ENCODE data around the gene FOSB. TPM values are rescaled to one million over a fixed set of nuclear protein-coding genes. Genes with fewer than 3 reads are reported as not detected.
A peak's percentile ranks its signal among the peaks of the same experiment; 100 is the strongest.

FOSB gene
- total RNA-seq, 1 donor from 2014 or later, result 0.26 TPM

DNA sequence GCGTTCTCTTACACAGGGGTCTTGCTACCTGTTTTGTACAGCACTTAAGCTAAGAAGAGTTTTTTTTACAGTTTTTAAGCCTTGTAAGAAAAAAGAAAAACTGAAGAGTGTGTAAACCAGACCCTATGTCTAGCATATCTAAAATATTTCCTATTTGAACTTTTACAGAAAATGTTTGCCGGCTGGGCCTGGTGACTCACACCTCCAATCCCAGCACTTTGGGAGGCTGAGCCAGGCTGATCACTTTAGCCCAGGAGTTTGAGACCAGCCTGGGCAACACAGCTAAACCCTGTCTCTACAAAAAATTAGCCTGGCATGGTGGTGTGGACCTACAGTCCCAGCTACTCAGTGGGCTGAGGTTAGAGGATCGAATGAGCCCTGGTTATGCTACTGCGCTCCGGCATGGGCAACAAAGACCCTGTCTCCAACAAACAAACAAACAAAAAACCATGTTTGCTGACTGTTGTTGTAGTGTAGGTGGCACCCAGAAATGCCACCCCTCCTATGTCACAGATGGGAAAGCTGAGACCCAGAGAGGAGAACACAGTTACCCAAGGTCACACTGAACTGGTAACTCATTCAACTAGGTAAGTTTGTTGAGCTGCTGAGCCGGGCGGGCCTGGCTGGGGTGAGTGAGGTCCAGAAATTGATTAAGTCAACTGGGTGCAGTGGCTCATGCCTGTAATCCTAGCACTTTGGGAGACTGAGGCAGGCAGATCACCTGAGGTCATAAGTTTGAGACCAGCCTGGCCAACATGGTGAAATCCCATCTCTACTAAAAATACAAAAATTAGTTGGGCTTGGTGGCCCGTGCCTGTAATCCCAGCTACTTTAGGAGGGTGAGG lies 37.6 kb downstream of the FOSB start:
- Mint-ChIP-seq H3K4me1 (peaks cover 16% of the 10 kb centered on the region), H3K36me3 (ENCODE audit: low read depth) (no peaks in the 10 kb centered on the region), H3K27me3 (ENCODE audit: low read depth) (peaks cover 33% of the 10 kb centered on the region), H3K4me3 (peak overlapping the region; percentile 77), H3K9me3 (no peaks in the 10 kb centered on the region), H3K27ac (ENCODE audit: unreplicated experiment) (no peak overlapping the region)
- no peak for DNase-seq (ENCODE audit: low read depth, low spot score)
- TF ChIP-seq, protein P1, sequence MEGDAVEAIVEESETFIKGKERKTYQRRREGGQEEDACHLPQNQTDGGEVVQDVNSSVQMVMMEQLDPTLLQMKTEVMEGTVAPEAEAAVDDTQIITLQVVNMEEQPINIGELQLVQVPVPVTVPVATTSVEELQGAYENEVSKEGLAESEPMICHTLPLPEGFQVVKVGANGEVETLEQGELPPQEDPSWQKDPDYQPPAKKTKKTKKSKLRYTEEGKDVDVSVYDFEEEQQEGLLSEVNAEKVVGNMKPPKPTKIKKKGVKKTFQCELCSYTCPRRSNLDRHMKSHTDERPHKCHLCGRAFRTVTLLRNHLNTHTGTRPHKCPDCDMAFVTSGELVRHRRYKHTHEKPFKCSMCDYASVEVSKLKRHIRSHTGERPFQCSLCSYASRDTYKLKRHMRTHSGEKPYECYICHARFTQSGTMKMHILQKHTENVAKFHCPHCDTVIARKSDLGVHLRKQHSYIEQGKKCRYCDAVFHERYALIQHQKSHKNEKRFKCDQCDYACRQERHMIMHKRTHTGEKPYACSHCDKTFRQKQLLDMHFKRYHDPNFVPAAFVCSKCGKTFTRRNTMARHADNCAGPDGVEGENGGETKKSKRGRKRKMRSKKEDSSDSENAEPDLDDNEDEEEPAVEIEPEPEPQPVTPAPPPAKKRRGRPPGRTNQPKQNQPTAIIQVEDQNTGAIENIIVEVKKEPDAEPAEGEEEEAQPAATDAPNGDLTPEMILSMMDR (conservative IDR thresholded peaks at IDR 0.05), result no peak

DNA sequence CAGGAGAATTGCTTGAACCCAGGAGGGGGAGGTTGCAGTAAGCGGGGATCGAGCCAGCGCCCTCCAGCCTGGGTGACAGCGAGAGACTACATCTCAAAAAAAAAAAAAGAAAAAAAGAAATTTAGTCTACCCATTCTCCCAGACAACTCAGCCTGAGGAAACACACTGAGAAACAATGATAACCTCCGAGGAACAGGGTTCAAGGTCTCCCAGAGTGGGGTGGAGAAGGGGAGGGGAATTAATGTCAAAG lies 38.1 kb downstream of the FOSB start:
- H3K27me3 Mint-ChIP-seq (ENCODE audit: low read depth), result peaks cover 27% of the 10 kb centered on the region
- peak overlapping the region; percentile 77 for H3K4me3 Mint-ChIP-seq
- peaks cover 16% of the 10 kb centered on the region for H3K4me1 Mint-ChIP-seq
- no peaks in the 10 kb centered on the region for H3K36me3 Mint-ChIP-seq (ENCODE audit: low read depth)
- TF ChIP-seq, protein P1 (conservative IDR thresholded peaks at IDR 0.05), result no peak
- H3K27ac Mint-ChIP-seq (ENCODE audit: unreplicated experiment), result no peak overlapping the region
- DNase-seq (ENCODE audit: low read depth, low spot score), result no peak
- no peaks in the 10 kb centered on the region for H3K9me3 Mint-ChIP-seq

DNA sequence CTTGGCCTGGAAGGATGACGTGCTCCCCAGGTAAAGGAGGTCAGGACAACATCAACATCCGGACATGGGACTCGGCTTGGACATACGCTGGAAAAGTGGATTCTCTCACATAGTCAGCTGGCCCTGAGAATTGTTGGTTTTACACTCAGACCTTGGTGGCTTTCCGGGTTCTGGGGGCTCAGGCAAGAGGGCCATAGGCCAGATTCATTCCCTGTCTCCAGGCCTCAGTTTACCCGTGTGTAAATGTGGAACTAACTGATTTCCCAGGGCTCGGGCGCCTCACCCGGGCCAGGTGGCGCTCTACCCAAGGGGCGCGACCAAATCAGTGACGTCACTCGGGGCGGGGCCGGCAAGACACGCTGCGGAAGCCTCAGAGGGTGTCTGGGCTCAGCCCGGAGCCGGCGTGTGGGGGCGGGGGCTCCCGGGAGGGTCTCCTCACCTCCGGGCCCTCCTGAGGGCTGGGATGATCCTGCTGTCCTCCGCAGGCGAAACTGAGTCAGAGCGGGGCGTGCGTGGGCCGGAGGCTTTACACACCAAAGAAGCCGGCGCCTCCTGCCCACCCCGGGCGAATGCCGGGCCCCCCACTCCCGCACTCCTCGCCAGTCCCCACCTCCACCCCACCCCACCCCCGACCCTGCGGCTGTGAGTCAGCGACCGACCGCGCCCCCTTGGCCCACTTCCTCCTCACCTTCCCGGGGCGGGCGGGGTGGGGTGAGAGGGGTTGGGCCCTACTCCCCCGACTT lies 38.6 kb downstream of the FOSB start:
- Mint-ChIP-seq H3K27ac (ENCODE audit: unreplicated experiment) (no peak overlapping the region), H3K4me1 (peaks cover 16% of the 10 kb centered on the region), H3K27me3 (ENCODE audit: low read depth) (peaks cover 22% of the 10 kb centered on the region), H3K4me3 (peak overlapping the region; percentile 98), H3K36me3 (ENCODE audit: low read depth) (no peaks in the 10 kb centered on the region), H3K9me3 (no peaks in the 10 kb centered on the region)
- DNase-seq (ENCODE audit: low read depth, low spot score), result peak; percentile 91
- TF ChIP-seq, protein P1 (conservative IDR thresholded peaks at IDR 0.05), result peak; percentile 63

DNA sequence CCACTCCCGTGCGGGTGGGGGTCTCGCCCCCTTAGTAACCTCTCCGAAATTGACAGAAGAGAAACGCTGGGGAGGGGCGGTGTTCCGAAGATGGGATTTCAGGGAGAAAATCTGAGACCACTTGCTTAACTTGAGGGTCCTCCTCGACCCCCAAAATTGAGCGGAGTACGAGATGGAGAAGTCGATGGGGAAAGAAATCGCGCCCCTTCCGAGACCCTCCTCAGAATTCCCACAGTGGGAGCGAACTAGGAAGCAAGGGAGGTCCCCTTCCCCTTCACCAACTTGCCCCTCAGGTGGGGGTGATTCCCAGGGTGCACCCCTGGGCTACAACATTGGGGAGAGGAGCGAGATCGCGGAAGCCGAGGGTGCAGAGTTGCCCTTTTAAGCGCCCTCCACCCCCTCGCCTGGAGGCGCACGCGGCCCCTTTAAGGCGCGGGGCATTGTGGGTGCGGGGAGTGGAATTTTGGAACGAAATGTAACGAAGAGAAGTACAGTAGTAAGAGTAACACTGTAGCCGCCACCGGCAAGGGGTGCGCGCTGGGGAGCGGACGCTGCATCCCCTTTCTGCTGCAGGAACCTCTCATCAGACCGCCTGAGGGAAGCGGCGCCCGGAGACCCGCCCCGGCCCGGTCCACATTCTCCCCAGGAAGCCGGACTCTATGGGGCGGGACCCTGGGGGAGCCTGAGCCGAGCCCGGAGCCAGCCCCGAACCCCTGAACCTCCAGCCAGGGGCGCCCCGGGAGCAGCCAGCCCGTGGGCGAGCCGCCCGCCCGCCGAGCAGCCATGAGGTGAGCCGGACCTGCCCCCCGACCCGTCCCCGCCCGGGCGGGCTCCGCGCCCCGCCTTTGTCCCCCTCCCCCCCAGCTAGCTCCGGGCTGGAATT lies 39.4 kb downstream of the FOSB start, which contains the start of gene VASP:
TSS of gene VASP (plus strand) at position 491 of the 883 bp plus-strand sequence. CDS start at position 784, 293 bp downstream.
- Mint-ChIP-seq H3K4me1 (peaks cover 16% of the 10 kb centered on the region), H3K9me3 (no peaks in the 10 kb centered on the region), H3K4me3 (peak within 1 kb of the TSS; percentile 98), H3K27ac (ENCODE audit: unreplicated experiment) (peak within 1 kb of the TSS; percentile 31), H3K36me3 (ENCODE audit: low read depth) (no peaks in the 10 kb centered on the region), H3K27me3 (ENCODE audit: low read depth) (peaks cover 14% of the 10 kb centered on the region)
- DNase-seq (ENCODE audit: low read depth, low spot score), result peak; percentile 65
- TF ChIP-seq, protein P1 (conservative IDR thresholded peaks at IDR 0.05), result no peak

DNA sequence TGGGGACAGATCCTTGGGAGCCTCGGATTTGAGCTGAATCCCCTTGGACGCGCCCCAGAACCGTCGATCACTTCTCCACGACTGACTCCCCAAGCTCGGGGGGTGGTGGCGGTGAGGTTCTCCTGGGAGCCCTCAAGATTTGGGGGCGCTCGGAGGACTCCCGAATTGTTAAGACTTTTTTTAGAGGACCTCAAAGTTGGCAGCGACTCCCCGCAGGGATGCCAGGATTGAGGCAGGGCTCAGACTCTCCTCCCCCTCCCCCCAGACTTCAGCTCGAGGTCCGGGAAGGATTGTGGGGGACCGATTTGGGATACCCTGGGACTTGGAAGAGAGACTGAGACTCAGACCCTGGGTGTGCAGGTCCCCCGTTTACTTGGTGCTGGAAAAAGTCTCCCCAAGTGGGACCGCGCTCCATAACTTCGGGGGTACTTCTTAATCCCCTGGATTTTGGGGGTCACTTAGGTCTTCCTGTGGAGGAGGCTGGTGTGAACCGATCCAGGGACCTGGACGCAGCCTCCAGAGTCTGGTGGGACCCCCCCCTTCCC lies 40.1 kb downstream of the FOSB start:
- Mint-ChIP-seq H3K4me1 (peaks cover 14% of the 10 kb centered on the region), H3K27me3 (ENCODE audit: low read depth) (peaks cover 8% of the 10 kb centered on the region), H3K4me3 (peak overlapping the region; percentile 96), H3K36me3 (ENCODE audit: low read depth) (no peaks in the 10 kb centered on the region), H3K27ac (ENCODE audit: unreplicated experiment) (no peak overlapping the region), H3K9me3 (no peaks in the 10 kb centered on the region)
- no peak for DNase-seq (ENCODE audit: low read depth, low spot score)
- TF ChIP-seq, protein P1 (conservative IDR thresholded peaks at IDR 0.05), result no peak

Data from neural crest cell (in vitro differentiated cells).